Measurements from ENCODE around the gene CDKN2C. TPM values are rescaled to one million over a fixed set of nuclear protein-coding genes. Genes with fewer than 3 reads are reported as not detected.

The CDKN2C gene
- total and polyA plus RNA-seq, 10 of the 15 experiments (the other 5 are each of a cell fraction or from before 2014, with no cell fraction given), result 3.3 to 11.7 (median 6.0) TPM

DNA sequence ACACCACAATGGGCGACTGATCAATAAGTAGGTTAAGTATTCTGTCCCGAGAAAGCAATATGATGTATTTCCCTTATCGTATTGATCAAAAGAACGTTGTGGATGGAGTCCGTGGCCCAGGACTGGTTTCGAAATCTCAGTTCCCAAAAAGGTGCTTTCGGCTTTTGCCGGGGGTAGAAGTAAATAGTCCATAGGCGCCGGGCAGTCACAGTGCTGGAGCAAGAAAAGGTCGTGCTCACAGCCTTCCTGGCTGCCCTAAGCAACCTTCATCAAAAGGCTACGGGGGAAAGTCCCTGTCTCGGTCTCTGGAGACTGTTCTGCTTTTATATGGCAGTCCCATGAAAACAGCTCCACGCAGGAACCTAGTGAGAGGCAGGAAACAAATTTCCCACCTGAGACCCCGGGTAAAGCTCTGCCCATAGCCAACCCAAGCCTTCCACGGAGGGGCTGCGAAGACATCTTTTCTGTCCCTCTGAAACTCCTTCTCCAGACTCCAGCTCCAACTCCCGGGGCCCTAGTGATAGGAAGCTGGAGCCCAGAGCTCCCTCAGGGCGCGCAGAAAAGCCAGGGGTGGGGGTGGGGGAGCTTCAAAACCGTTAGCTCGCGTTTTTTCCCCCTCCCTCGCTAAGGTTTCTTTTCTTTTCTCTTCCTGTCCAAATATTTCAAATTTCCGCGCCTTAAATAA, 7.0 kb downstream of the CDKN2C start (continued):
- TF ChIP-seq SPI1 (IDR thresholded peaks at IDR 0.05; ENCODE audit: borderline replicate concordance, insufficient read depth, low read depth, low read length), result 0 out of 2 replicates have a peak, but pooled peaks have one; percentile 31
- TF ChIP-seq, protein P1, sequence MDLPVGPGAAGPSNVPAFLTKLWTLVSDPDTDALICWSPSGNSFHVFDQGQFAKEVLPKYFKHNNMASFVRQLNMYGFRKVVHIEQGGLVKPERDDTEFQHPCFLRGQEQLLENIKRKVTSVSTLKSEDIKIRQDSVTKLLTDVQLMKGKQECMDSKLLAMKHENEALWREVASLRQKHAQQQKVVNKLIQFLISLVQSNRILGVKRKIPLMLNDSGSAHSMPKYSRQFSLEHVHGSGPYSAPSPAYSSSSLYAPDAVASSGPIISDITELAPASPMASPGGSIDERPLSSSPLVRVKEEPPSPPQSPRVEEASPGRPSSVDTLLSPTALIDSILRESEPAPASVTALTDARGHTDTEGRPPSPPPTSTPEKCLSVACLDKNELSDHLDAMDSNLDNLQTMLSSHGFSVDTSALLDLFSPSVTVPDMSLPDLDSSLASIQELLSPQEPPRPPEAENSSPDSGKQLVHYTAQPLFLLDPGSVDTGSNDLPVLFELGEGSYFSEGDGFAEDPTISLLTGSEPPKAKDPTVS (IDR thresholded peaks at IDR 0.05; ENCODE audit: low read depth, low read length), result no peak
- TF ChIP-seq IKZF1 (conservative IDR thresholded peaks at IDR 0.05), result 0 out of 2 replicates have a peak, but pooled peaks have one; percentile 18
- no peak for TF ChIP-seq E4F1 (IDR thresholded peaks at IDR 0.05; ENCODE audit: borderline replicate concordance, partially characterized antibody)
- no peak for TF ChIP-seq MEF2A (IDR thresholded peaks at IDR 0.05; ENCODE audit: insufficient read depth, low read depth, low read length)
- TF ChIP-seq NRF1 (conservative IDR thresholded peaks at IDR 0.05; ENCODE audit: low read depth, low read length), result no peak
- no peak for TF ChIP-seq ZNF207 (IDR thresholded peaks at IDR 0.05; ENCODE audit: borderline replicate concordance)
- TF ChIP-seq RCOR1 (conservative IDR thresholded peaks at IDR 0.05; ENCODE audit: low read depth, low read length), result no peak
- TF ChIP-seq, protein P2, sequence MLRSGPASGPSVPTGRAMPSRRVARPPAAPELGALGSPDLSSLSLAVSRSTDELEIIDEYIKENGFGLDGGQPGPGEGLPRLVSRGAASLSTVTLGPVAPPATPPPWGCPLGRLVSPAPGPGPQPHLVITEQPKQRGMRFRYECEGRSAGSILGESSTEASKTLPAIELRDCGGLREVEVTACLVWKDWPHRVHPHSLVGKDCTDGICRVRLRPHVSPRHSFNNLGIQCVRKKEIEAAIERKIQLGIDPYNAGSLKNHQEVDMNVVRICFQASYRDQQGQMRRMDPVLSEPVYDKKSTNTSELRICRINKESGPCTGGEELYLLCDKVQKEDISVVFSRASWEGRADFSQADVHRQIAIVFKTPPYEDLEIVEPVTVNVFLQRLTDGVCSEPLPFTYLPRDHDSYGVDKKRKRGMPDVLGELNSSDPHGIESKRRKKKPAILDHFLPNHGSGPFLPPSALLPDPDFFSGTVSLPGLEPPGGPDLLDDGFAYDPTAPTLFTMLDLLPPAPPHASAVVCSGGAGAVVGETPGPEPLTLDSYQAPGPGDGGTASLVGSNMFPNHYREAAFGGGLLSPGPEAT (IDR thresholded peaks at IDR 0.05; ENCODE audit: low read depth), result 0 out of 2 replicates have a peak, but pooled peaks have one; percentile 27
- TF ChIP-seq ASH2L (IDR thresholded peaks at IDR 0.05; ENCODE audit: borderline replicate concordance, low read depth), result no peak
- TF ChIP-seq, protein P3, sequence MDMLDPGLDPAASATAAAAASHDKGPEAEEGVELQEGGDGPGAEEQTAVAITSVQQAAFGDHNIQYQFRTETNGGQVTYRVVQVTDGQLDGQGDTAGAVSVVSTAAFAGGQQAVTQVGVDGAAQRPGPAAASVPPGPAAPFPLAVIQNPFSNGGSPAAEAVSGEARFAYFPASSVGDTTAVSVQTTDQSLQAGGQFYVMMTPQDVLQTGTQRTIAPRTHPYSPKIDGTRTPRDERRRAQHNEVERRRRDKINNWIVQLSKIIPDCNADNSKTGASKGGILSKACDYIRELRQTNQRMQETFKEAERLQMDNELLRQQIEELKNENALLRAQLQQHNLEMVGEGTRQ (IDR thresholded peaks at IDR 0.05; ENCODE audit: borderline replicate concordance, low read depth, low read length), result no peak
- TF ChIP-seq, protein P4, sequence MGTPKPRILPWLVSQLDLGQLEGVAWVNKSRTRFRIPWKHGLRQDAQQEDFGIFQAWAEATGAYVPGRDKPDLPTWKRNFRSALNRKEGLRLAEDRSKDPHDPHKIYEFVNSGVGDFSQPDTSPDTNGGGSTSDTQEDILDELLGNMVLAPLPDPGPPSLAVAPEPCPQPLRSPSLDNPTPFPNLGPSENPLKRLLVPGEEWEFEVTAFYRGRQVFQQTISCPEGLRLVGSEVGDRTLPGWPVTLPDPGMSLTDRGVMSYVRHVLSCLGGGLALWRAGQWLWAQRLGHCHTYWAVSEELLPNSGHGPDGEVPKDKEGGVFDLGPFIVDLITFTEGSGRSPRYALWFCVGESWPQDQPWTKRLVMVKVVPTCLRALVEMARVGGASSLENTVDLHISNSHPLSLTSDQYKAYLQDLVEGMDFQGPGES (IDR thresholded peaks at IDR 0.05), result no peak
- TF ChIP-seq, protein P5, sequence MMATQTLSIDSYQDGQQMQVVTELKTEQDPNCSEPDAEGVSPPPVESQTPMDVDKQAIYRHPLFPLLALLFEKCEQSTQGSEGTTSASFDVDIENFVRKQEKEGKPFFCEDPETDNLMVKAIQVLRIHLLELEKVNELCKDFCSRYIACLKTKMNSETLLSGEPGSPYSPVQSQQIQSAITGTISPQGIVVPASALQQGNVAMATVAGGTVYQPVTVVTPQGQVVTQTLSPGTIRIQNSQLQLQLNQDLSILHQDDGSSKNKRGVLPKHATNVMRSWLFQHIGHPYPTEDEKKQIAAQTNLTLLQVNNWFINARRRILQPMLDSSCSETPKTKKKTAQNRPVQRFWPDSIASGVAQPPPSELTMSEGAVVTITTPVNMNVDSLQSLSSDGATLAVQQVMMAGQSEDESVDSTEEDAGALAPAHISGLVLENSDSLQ (IDR thresholded peaks at IDR 0.05), result no peak
- no peak for TF ChIP-seq ZNF687 (IDR thresholded peaks at IDR 0.05)
- TF ChIP-seq CBX5 (IDR thresholded peaks at IDR 0.05; ENCODE audit: low read depth), result no peak
